Measurements from ENCODE around the gene DPP6. TPM values are rescaled to one million over a fixed set of nuclear protein-coding genes. Genes with fewer than 3 reads are reported as not detected.

The DPP6 gene
- total RNA-seq, 1 donor from 2014 or later = not detected

DNA sequence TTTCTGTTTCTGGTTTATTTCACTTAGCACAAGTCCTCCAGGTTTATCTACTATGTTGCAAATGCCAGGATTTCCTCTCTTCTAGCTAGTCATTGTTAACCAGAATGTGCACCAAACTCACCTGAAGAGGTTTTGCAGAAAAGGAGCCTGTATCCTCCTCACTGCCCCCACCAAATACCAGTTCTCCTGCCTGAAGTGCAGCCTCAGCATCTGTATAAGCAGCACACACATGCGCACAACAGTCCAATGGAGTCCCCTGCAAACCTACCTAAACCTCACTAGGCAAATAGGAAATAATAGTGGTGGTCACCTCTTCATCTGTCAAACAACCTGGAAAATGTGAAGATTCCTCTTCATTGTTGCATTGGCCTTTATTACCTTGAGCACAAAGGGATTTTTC is 712.9 kb downstream of the DPP6 start:
- DNase-seq (ENCODE audit: low read depth in 2 of 2) = no peak

GRCh38 chr7:154767142-154767541 is 714.9 kb downstream of the DPP6 start:
- no peak for DNase-seq (ENCODE audit: low read depth in 2 of 2)

DNA sequence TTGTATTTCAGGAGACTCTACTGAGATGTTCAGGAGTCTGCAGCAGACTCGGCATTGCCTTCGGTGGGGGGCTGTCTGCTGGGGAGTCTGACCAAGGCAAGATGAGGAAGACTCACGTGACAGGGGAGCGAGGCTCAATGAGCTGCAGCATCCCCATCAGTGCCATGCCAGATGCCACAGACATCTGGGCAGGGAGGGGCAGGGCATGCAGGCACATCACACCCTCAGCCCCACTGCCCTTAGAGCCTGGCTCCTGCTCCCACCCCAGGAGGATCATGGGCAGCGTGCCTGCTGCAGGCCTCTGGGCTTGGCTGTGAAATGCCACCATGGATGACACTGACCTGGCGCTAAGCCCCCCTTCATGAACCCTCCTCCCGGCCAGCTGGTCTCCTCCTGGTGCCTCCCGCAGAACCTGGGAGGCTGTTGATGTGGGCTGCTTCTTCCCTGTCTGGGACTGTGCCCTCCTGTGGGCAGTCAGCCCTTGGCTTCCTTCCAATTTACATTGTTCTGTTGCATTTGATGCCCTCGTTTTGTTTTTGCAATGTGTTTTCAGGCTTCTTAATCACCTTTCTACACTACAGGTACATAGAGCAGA is 715.7 kb downstream of the DPP6 start:
- no peak for DNase-seq (ENCODE audit: low read depth in 2 of 2)

GRCh38 chr7:154769001-154769400 is 716.8 kb downstream of the DPP6 start:
- DNase-seq (ENCODE audit: low read depth in 2 of 2) = no peak

GRCh38 chr7:154769527-154769926 is 717.3 kb downstream of the DPP6 start:
- no peak for DNase-seq (ENCODE audit: low read depth in 2 of 2)

DNA sequence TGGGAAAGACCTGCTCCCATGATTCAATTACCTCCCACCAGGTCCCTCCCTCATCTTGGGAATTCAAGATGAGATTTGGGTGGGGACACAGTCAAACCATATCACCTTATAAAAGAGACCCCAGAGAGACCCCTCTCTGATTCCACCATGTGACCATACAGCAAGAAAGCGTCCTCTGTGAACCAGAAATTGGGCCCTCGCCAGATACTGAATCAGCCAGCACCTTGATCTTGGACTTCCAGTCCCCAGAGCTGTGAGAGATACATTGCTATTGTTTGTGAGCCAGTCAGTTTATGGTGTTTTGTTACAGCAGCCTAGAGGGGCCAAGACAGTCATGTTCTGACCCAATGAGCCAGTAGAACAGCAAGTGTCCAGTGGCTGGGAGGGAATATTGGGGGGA is 718.2 kb downstream of the DPP6 start:
- no peak for DNase-seq (ENCODE audit: low read depth in 2 of 2)

DNA sequence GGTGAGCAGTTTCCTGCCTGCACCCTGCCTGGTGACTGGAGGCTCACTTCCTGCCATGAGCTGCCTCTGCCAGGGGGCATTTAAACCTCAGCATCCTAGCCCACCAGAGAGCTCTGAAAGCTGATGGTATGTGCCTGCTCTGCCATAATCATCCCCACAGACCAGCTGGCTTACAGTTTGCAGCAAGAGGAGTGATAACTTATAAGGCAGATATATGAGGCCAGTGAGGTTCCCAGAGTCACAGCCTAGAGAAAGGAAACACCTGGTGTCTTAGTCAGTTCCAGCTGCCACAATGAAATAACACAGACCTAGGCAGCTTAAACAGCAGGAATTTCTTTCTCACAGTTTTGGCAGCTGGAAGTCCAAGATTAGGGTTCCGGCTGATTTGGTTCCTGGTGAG is 718.8 kb downstream of the DPP6 start:
- DNase-seq (ENCODE audit: low read depth in 2 of 2) = no peak

GRCh38 chr7:154774303-154774969 is 722.2 kb downstream of the DPP6 start:
- no peak for DNase-seq (ENCODE audit: low read depth in 2 of 2)

DNA sequence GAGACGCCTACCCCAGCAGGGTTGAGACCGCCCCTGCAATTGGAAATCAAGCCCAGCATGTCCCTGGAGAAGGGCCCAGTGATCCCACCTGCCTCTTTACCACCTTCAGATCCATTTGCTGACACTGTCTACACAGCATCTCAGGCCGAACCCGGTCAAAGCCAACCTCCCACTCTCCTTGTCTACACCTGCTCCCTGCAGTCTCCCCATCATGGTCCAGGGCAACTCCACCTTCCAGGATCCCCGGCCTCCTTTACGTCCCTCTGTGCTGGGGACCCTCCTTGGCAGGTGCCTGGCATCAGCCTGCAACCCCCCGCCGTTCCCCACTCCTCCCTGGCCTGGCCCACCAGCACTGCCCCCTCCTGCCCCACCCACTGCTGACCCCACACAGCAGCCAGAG is 723.5 kb downstream of the DPP6 start:
- no peak for DNase-seq (ENCODE audit: low read depth in 2 of 2)

- DNase-seq (ENCODE audit: low read depth in 2 of 2) = no peak
These were observed 724.2 kb downstream of the DPP6 start for GRCh38 chr7:154776350-154776749.

- no peak for DNase-seq (ENCODE audit: low read depth in 2 of 2)
These were observed 724.8 kb downstream of the DPP6 start for GRCh38 chr7:154777023-154777422.

GRCh38 chr7:154777489-154777888 is 725.3 kb downstream of the DPP6 start:
- no peak for DNase-seq (ENCODE audit: low read depth in 2 of 2)

DNA sequence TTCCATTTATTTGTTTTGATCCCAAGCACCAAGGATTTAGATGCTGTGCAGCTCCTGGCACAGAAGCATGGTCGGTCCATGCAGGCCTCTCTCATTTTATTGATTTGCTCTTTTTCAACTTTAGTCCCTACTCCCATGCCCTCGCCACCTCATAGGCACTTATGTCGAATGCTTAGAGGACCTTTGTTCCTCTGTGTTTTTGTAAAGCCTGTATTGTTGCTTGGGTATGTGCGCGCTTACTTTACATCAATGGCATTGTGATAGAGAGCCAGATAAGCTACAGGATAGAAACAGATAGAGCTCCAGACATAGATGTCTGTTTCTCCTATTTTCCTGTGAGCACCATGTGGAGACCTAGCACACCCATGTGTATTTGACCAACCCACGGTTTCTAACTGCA is 725.7 kb downstream of the DPP6 start:
- DNase-seq (ENCODE audit: low read depth in 2 of 2) = no peak

GRCh38 chr7:154781369-154782303 is 729.4 kb downstream of the DPP6 start:
- no peak for DNase-seq (ENCODE audit: low read depth in 2 of 2)

DNA sequence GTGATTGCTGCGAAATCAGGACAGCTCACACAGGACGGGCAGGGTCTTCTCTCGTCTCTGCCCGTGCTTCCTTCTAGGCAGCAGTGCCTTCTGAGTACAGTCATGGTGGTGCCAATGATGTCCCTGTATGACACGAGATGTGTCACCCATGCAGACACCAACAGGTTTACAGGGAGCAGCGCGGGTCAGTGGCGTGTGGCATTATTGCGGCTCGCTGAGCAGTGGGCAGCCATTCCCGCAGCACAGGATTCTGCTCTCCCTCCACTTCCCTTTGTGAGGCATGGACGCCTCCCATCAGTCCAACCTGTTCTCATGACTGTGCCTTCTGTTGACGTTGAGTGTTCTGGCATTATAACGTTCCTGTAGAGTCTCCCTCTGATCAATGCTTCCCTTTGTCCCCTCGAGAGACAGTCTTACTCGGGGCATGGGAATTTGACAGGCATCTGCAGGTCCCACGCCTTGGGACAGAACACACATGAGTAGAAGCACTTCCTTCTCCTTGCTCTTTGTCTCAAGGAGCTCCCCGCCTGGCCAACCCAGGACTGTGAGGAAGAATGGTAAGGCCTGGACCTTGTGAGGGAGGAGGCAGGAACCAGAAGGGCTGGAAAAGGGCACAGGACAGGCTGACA is 731.2 kb downstream of the DPP6 start:
- DNase-seq (ENCODE audit: low read depth in 2 of 2) = no peak

DNA sequence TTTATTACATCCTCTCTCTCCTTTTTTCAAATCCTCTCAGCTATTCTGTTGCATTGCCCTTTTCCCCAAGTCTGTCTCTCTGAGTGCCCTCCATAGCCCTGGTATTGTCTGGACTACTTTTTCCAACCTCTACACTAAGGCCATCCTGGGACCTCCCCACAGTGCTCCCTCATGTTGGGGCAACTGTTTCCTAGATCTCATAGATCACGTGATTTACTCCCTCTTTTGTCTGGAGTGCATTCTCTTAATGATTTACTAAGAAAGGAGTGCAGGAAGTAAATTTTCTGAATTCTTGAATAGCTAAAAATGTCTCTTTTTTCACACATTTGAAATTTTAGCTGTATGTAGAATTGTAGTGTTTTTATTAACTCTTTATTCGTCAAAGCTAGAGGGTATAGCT is 733.7 kb downstream of the DPP6 start:
- no peak for DNase-seq (ENCODE audit: low read depth in 2 of 2)

DNA sequence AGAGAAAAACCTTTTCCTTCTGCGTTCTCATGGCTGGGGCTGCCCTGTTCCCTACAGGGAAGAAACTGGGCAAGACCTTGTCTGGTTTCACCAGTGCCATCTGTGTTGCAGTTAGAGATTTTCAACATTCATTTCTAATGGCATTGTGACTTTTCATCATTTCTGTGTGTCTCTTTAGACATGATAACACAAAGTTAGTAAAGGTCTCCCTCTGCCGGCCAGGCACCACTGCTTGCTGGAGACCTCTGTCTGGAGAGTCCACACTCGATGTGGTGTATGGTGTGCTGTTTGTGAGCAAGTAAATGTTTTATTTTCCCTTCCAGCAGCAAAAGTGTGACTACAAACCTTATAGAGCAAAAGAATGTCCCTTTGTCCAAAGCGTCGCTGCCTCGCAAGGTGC is 737.2 kb downstream of the DPP6 start:
- no peak for DNase-seq (ENCODE audit: low read depth in 2 of 2)

GRCh38 chr7:154791611-154792010 is 739.4 kb downstream of the DPP6 start:
- no peak for DNase-seq (ENCODE audit: low read depth in 2 of 2)

- no peak for DNase-seq (ENCODE audit: low read depth in 2 of 2)
These were observed 740.3 kb downstream of the DPP6 start for GRCh38 chr7:154792436-154793055.

DNA sequence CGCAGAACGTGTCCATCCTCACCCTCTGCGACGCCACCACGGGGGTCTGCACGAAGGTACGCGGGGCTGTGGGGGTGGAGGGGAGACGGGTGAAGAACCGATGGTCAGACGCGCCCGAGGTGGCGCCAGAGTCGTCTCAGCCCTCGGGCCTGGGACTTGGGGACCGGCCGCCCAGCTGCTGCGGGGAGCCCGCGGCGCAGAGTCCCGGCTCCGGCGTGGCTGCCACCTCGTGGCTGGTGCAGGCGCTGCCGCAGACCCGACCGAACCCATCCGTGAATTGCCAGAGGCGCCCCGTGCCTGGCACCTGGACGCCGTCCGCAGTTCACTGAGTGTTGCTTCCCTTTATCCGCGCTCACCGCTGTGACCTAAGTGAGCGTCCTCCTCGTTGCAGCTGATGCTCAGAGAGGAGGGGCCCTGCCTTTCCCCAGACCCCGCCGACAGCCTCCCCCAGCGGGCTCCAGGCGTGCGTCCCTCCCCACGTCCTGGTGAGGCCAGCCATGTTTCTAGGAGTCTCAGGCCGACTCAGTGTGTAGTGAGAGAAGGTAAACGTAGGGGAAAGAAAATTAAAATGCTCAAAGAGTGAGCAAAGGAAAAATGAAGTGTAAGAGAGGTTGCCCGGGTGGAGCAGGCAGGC is 742.1 kb downstream of the DPP6 start:
- no peak for DNase-seq (ENCODE audit: low read depth in 2 of 2)

DNA sequence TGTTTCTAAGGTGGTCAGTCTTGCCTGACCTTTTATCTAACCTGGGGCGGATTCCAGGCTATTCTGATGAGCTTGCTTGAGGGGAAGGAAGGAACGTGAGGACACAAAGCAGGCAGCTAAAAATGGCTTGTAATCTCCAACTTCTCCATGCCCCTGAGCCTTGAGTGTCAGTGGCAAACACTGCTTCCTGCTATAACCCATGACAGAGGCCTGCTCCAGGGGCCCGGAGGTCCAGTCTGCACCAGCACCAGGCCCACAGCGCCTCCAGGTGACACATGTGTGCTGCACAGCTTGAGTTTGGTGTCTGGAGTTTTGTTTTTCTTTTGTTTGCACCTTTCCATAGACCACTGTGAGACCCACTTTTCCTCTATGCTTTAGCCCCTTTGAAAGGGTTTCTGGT is 742.8 kb downstream of the DPP6 start:
- no peak for DNase-seq (ENCODE audit: low read depth in 2 of 2)

All from dermis microvascular lymphatic vessel endothelial cell (primary cell).